GM23338 (cell line): ENCODE measurements around the gene LONRF3.

ENCODE experiments used
- CREB1 ChIP-seq: fragments of 250-450 bp; sonication (Bioruptor Pico); IDR thresholded peaks from 2 replicates; pipeline ENCODE4 v1.5.0; 2020; ENCODE audit warnings: low read depth, mild to moderate bottlenecking, moderate library complexity
- ETS1 ChIP-seq: IDR thresholded peaks from 2 replicates; pipeline ENCODE4 v1.6.1; 2016; ENCODE audit warnings: antibody characterized with exemption
- EZH2 ChIP-seq: fragments of 200-600 bp; sonication (generic); IDR thresholded peaks from one replicate; pipeline ENCODE4 v1.8.0; 2017; ENCODE audit warnings: antibody characterized with exemption, mild to moderate bottlenecking, low read depth; ENCODE audit not compliant: unreplicated experiment
- EZH2phosphoT487 ChIP-seq: fragments of 200-600 bp; sonication (generic); IDR thresholded peaks from one replicate; pipeline ENCODE4 v1.8.1; 2018; ENCODE audit warnings: antibody characterized with exemption; ENCODE audit not compliant: unreplicated experiment
- JUNB ChIP-seq: IDR thresholded peaks from one replicate; pipeline ENCODE4 v1.6.1; 2016; ENCODE audit warnings: antibody characterized with exemption; ENCODE audit not compliant: unreplicated experiment
- NANOG ChIP-seq: IDR thresholded peaks from 2 replicates; pipeline ENCODE4 v1.6.1; 2016; ENCODE audit warnings: antibody characterized with exemption, borderline replicate concordance
- POLR2AphosphoS5 ChIP-seq: IDR thresholded peaks from 2 replicates; pipeline ENCODE4 v1.6.1; 2016; ENCODE audit warnings: antibody characterized with exemption, low read depth
- REST ChIP-seq: IDR thresholded peaks from one replicate; pipeline ENCODE4 v1.6.1; 2018; ENCODE audit warnings: antibody characterized with exemption; ENCODE audit not compliant: unreplicated experiment
- STAT1 ChIP-seq: IDR thresholded peaks from one replicate; pipeline ENCODE4 v1.6.1; 2016; ENCODE audit warnings: antibody characterized with exemption; ENCODE audit not compliant: unreplicated experiment
- ZNF114 ChIP-seq: fragments of 250-450 bp; sonication (Bioruptor Pico); IDR thresholded peaks from 2 replicates; pipeline ENCODE4 v1.5.0; 2020; ENCODE audit warnings: mild to moderate bottlenecking, moderate library complexity
- TF ChIP-seq, protein P1 (sequence below), 2 experiments: fragments of 200-600 bp in 1 of 2; sonication (generic) in 1 of 2; conservative IDR thresholded peaks; 2 replicates each; pipeline versions ENCODE4 v1.5.1 to v1.6.1; 2016 to 2017; ENCODE audit warnings: antibody characterized with exemption in 2 of 2, low read depth in 2 of 2, mild to moderate bottlenecking in 2 of 2, moderate library complexity in 1 of 2

DNA sequence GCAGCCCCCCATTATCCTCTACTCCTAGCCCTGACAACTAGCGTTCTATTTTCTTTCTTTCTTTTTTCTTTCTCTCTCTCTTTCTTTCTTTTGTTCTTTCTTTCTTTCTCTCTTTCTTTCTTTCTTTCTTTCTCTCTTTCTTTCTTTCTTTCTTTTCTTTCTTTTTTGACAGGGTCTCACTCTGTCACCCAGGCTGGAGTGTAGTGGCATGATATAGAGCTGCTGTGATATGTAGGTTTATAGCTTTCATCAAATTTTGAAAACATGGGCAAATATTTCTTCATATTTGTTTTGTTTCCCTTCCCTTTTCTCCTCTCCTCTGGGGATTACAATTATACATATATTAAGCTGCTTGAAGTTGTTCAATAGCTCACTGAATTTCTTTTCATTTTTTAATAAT is 39.1 kb upstream of the LONRF3 start:
- TF ChIP-seq, protein P1, sequence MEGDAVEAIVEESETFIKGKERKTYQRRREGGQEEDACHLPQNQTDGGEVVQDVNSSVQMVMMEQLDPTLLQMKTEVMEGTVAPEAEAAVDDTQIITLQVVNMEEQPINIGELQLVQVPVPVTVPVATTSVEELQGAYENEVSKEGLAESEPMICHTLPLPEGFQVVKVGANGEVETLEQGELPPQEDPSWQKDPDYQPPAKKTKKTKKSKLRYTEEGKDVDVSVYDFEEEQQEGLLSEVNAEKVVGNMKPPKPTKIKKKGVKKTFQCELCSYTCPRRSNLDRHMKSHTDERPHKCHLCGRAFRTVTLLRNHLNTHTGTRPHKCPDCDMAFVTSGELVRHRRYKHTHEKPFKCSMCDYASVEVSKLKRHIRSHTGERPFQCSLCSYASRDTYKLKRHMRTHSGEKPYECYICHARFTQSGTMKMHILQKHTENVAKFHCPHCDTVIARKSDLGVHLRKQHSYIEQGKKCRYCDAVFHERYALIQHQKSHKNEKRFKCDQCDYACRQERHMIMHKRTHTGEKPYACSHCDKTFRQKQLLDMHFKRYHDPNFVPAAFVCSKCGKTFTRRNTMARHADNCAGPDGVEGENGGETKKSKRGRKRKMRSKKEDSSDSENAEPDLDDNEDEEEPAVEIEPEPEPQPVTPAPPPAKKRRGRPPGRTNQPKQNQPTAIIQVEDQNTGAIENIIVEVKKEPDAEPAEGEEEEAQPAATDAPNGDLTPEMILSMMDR (conservative IDR thresholded peaks at IDR 0.05; ENCODE audit: low read depth in 2 of 2): no peak
- TF ChIP-seq POLR2AphosphoS5 (no peak), EZH2phosphoT487 (no peak), JUNB (no peak), EZH2 (no peak), NANOG (no peak), REST (no peak), ZNF114 (CRISPR knock-in tag) (no peak), CREB1 (CRISPR knock-in tag) (no peak), ETS1 (no peak), STAT1 (no peak)
